ENCODE measurements around the gene APOL4. TPM values are rescaled to one million over a fixed set of nuclear protein-coding genes. Genes with fewer than 3 reads are reported as not detected.
A peak's percentile ranks its signal among the peaks of the same experiment; 100 is the strongest.

APOL4 gene
- total and polyA plus RNA-seq, 2 of the 4 experiments (the other 2 are of a cell fraction) = 0.07 TPM; not detected in 1

GRCh38 chr22:36233796-36234195, 32.2 kb upstream of the APOL4 start:
- DNase-seq = peak; percentile 26
- in situ Hi-C loops (cut with MboI; ENCODE audit: low sequenced_read_pairs) = no loop called here

More at GRCh38 chr22:36233796-36234195, 32.2 kb upstream of the APOL4 start:
- peak; percentile 33 for ATAC-seq (ENCODE audit: low read depth)
- Histone ChIP-seq H2BK15ac (ENCODE audit: low read depth, low read length) (no peak overlapping the region), H3K4me1 (ENCODE audit: control insufficient read depth, insufficient read depth, low read length) (peaks cover 16% of the 10 kb centered on the region), H2BK20ac (ENCODE audit: low read depth, low read length) (no peak overlapping the region), H3K14ac (replicated peaks; ENCODE audit: low read depth, low read length) (no peak overlapping the region), H3K27ac (ENCODE audit: insufficient read depth, low read length) (no peak overlapping the region), H3K79me1 (ENCODE audit: low read depth in 1 of 2, low read length in 2 of 2) (peaks cover 4 to 43% of the 10 kb centered on the region in 2 experiments), H3K9me3 (ENCODE audit: control insufficient read depth, insufficient read depth, low read length) (no peaks in the 10 kb centered on the region), H3K36me3 (ENCODE audit: control insufficient read depth, insufficient read depth, low read length) (peaks cover 30% of the 10 kb centered on the region), H2BK120ac (ENCODE audit: low read depth, low read length) (no peak overlapping the region), H3K56ac (ENCODE audit: extremely low read depth, insufficient read depth, low read length) (no peak overlapping the region), H3K9me1 (ENCODE audit: insufficient read depth, low read length) (peaks cover 20% of the 10 kb centered on the region), H3K23ac (ENCODE audit: low read depth, low read length) (no peak overlapping the region), H3K9ac (ENCODE audit: low read depth, low read length) (no peak overlapping the region), H4K5ac (ENCODE audit: low read depth, low read length) (no peak overlapping the region), H2AK9ac (replicated peaks; ENCODE audit: low read depth, low read length, poor library complexity) (no peak overlapping the region), H4K8ac (ENCODE audit: low read depth in 2 of 2, low read length in 2 of 2) (no peak overlapping the region), H2AK5ac (ENCODE audit: low read depth, low read length) (no peak overlapping the region), H2AFZ (replicated peaks; ENCODE audit: low read length, poor library complexity) (no peak overlapping the region), H3K18ac (ENCODE audit: low read depth, low read length) (no peak overlapping the region), H3K4ac (ENCODE audit: low read depth, low read length) (no peak overlapping the region), H3K4me2 (ENCODE audit: low read depth, low read length) (no peak overlapping the region), H3K4me3 (ENCODE audit: insufficient read depth, low read depth, low read length) (no peak overlapping the region), H2BK5ac (ENCODE audit: low read depth, low read length, poor library complexity, severe bottlenecking) (no peak overlapping the region), H4K20me1 (ENCODE audit: insufficient read depth, low read length) (peaks cover 9% of the 10 kb centered on the region; the same call in 1 of the 2 replicates), H3K27me3 (ENCODE audit: control insufficient read depth, insufficient read depth, low read length) (no peaks in the 10 kb centered on the region), H4K91ac (ENCODE audit: insufficient read depth, low read depth, low read length) (no peak overlapping the region)
- TF ChIP-seq MXI1 (IDR thresholded peaks at IDR 0.05; ENCODE audit: borderline replicate concordance, low read depth, low read length) (no peak), CEBPB (IDR thresholded peaks at IDR 0.05; ENCODE audit: low read depth, low read length) (no peak), SMC3 (IDR thresholded peaks at IDR 0.05; ENCODE audit: low read depth, low read length) (no peak), RFX5 (IDR thresholded peaks at IDR 0.05; ENCODE audit: low read depth, low read length) (no peak), RCOR1 (IDR thresholded peaks at IDR 0.05; ENCODE audit: insufficient replicate concordance, low read length) (no peak), ELK1 (IDR thresholded peaks at IDR 0.05; ENCODE audit: borderline replicate concordance, low read depth, low read length) (no peak), USF2 (IDR thresholded peaks at IDR 0.05; ENCODE audit: low read depth, low read length) (no peak), NFE2L2 (IDR thresholded peaks at IDR 0.05; ENCODE audit: low read depth, low read length) (no peak), FOS (IDR thresholded peaks at IDR 0.05; ENCODE audit: low read depth, low read length) (no peak), RAD21 (IDR thresholded peaks at IDR 0.05; ENCODE audit: low read length) (no peak), CTCF (conservative IDR thresholded peaks at IDR 0.05; ENCODE audit: low read depth, low read length) (no peak), POLR2A (IDR thresholded peaks at IDR 0.05; ENCODE audit: low read depth, low read length) (no peak)
- dilution Hi-C loops (cut with HindIII; ENCODE audit: low sequenced_read_pairs, unreplicated experiment) (no loop called here), intact Hi-C loops (cut with micrococcal nuclease) (no loop called here)
- POLR2A ChIA-PET (ENCODE audit: unreplicated experiment) = no interaction called here
- WGBS, 2 experiments (ENCODE audit: extremely low coverage in 2 of 2, insufficient read length in 1 of 2) = 70% methylated on average over 3 of the region's 7 CpGs; no CpG with 5 or more reads in 1 of the 2 experiments
- BruUV-seq (replicated peaks) = no TSS peak
- CTCF ChIA-PET = no interaction called here
